Measurements from ENCODE around the gene KMT5C. TPM values are rescaled to one million over a fixed set of nuclear protein-coding genes. Genes with fewer than 3 reads are reported as not detected.

KMT5C gene
- total RNA-seq, 1 experiment from 2014 or later = 63.1 TPM

DNA sequence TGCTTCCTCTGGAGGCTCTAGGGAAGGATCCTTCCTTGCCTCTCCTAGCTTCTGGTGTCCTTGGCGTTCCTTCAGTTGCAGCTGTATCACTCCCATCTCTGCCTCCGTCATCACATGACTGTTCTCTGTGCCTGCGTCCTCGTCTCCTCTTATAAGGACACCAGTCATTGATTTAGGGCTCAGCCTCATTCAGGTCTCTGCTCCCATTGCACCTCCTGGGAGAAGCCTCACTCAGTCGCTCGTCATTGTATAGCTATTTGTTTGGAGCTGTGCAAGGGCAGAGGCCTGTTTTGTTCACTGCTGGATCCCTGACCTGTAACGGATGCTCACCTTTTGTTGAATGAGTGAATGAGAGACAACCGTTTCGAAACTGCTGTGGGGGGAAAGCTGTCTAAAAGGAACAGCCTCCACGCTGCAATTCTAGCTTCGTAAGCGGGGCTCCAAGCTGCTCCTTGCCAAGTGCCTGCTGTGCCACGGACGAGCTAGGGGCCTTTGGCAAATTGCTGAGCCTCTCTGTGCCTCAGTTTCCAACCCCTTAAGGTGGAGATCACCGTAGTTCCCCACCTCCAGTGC lies 38.7 kb upstream of the KMT5C start:
- POLR2A ChIA-PET = interaction anchor here (0.6 to 1.9 kb wide), 5 partner anchors 39 to 106 kb away, joined by 3 to 11 read pairs (median 7); partner anchors contain the start of gene KMT5C
- Mint-ChIP-seq H3K9me3 (no peaks in the 10 kb centered on the region), H3K4me3 (peak overlapping the region; percentile 58), H3K36me3 (peaks cover 30% of the 10 kb centered on the region), H3K27me3 (ENCODE audit: low read depth) (no peaks in the 10 kb centered on the region), H3K4me1 (peaks cover 25% of the 10 kb centered on the region), H3K27ac (peak overlapping the region; percentile 79)
- CTCF ChIA-PET = interaction anchor here (0.6 to 2.8 kb wide), 50 partner anchors 9 to 822 kb away, joined by 3 to 35 read pairs (median 4); partner anchors contain the start of genes BRSK1, DNAAF3, HSPBP1 and IL11
- ATAC-seq (no peak), DNase-seq (ENCODE audit: low spot score) (no peak)
- TF ChIP-seq ELF4 (CRISPR knock-in tag; IDR thresholded peaks at IDR 0.05; ENCODE audit: low read depth) (no peak), FOXP1 (CRISPR knock-in tag; IDR thresholded peaks at IDR 0.05; ENCODE audit: borderline replicate concordance) (0 out of 2 replicates have a peak, but pooled peaks have one; percentile 38), GABPB1 (CRISPR knock-in tag; IDR thresholded peaks at IDR 0.05) (no peak), MXD4 (CRISPR knock-in tag; IDR thresholded peaks at IDR 0.05; ENCODE audit: borderline replicate concordance) (no peak), FOXJ3 (CRISPR knock-in tag; IDR thresholded peaks at IDR 0.05; ENCODE audit: borderline replicate concordance) (no peak)
- TF ChIP-seq, protein P1, sequence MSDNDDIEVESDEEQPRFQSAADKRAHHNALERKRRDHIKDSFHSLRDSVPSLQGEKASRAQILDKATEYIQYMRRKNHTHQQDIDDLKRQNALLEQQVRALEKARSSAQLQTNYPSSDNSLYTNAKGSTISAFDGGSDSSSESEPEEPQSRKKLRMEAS (CRISPR knock-in tag; IDR thresholded peaks at IDR 0.05) = no peak
- TF ChIP-seq, protein P2, sequence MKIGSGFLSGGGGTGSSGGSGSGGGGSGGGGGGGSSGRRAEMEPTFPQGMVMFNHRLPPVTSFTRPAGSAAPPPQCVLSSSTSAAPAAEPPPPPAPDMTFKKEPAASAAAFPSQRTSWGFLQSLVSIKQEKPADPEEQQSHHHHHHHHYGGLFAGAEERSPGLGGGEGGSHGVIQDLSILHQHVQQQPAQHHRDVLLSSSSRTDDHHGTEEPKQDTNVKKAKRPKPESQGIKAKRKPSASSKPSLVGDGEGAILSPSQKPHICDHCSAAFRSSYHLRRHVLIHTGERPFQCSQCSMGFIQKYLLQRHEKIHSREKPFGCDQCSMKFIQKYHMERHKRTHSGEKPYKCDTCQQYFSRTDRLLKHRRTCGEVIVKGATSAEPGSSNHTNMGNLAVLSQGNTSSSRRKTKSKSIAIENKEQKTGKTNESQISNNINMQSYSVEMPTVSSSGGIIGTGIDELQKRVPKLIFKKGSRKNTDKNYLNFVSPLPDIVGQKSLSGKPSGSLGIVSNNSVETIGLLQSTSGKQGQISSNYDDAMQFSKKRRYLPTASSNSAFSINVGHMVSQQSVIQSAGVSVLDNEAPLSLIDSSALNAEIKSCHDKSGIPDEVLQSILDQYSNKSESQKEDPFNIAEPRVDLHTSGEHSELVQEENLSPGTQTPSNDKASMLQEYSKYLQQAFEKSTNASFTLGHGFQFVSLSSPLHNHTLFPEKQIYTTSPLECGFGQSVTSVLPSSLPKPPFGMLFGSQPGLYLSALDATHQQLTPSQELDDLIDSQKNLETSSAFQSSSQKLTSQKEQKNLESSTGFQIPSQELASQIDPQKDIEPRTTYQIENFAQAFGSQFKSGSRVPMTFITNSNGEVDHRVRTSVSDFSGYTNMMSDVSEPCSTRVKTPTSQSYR (CRISPR knock-in tag; IDR thresholded peaks at IDR 0.05) = no peak

DNA sequence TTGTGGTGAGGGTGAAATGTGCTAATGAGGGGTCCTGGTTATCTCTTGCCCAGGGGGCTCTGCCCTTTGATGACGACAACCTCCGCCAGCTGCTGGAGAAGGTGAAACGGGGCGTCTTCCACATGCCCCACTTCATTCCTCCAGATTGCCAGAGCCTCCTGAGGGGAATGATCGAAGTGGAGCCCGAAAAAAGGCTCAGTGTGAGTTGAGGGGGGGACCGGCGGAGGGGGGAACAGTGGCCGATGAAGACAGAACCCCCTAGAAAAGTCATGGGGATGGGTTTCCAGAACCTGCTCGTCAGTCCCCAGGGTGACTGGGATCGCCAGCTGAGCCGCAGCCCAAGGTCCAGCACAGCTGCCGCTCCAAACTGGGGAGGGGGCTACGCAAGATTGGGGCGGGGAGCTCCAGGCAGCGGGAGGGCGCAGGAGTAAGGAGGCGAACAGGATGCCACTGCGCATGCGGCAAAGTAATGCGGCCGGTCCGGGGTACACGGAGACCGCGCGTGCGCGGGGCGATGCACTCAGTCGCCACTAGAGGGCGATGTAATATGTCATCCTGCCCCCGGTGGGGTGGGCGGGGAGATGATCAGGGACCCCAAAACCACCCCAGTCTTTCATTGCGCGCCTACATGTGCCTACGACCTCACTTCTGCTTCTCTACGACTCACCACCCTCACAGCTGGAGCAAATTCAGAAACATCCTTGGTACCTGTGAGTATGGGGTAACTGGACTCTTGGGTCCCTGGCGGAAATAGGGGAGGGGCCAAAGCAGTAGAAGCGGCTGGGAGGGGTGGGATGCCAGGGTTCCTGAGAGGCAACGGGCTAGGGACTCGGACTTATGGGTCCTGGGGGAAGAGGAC lies 38.0 kb upstream of the KMT5C start:
- DNase-seq (ENCODE audit: low spot score) (peak; percentile 98), ATAC-seq (peak; percentile 69)
- Mint-ChIP-seq H3K9me3 (no peaks in the 10 kb centered on the region), H3K4me3 (peak overlapping the region; percentile 58), H3K27me3 (ENCODE audit: low read depth) (no peaks in the 10 kb centered on the region), H3K27ac (no peak overlapping the region), H3K36me3 (peaks cover 33% of the 10 kb centered on the region), H3K4me1 (peaks cover 25% of the 10 kb centered on the region)
- peak; percentile 49; the same call in 1 of the 2 replicates for TF ChIP-seq SP1 (CRISPR knock-in tag; conservative IDR thresholded peaks at IDR 0.05)
- TF ChIP-seq, protein P3, sequence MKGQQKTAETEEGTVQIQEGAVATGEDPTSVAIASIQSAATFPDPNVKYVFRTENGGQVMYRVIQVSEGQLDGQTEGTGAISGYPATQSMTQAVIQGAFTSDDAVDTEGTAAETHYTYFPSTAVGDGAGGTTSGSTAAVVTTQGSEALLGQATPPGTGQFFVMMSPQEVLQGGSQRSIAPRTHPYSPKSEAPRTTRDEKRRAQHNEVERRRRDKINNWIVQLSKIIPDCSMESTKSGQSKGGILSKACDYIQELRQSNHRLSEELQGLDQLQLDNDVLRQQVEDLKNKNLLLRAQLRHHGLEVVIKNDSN (CRISPR knock-in tag; IDR thresholded peaks at IDR 0.05) = no peak
- TF ChIP-seq, protein P4, sequence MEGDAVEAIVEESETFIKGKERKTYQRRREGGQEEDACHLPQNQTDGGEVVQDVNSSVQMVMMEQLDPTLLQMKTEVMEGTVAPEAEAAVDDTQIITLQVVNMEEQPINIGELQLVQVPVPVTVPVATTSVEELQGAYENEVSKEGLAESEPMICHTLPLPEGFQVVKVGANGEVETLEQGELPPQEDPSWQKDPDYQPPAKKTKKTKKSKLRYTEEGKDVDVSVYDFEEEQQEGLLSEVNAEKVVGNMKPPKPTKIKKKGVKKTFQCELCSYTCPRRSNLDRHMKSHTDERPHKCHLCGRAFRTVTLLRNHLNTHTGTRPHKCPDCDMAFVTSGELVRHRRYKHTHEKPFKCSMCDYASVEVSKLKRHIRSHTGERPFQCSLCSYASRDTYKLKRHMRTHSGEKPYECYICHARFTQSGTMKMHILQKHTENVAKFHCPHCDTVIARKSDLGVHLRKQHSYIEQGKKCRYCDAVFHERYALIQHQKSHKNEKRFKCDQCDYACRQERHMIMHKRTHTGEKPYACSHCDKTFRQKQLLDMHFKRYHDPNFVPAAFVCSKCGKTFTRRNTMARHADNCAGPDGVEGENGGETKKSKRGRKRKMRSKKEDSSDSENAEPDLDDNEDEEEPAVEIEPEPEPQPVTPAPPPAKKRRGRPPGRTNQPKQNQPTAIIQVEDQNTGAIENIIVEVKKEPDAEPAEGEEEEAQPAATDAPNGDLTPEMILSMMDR (IDR thresholded peaks at IDR 0.05) = peak; percentile 99
- CTCF ChIA-PET = interaction anchor here (0.5 to 2.8 kb wide), 51 partner anchors 9 to 1922 kb away, joined by 3 to 35 read pairs (median 4); partner anchors contain the start of genes BRSK1, DNAAF3, HSPBP1 and IL11
- POLR2A ChIA-PET = interaction anchor here (0.6 to 1.9 kb wide), 4 partner anchors 38 to 68 kb away, joined by 4 to 11 read pairs (median 8); partner anchors contain the start of gene KMT5C

DNA sequence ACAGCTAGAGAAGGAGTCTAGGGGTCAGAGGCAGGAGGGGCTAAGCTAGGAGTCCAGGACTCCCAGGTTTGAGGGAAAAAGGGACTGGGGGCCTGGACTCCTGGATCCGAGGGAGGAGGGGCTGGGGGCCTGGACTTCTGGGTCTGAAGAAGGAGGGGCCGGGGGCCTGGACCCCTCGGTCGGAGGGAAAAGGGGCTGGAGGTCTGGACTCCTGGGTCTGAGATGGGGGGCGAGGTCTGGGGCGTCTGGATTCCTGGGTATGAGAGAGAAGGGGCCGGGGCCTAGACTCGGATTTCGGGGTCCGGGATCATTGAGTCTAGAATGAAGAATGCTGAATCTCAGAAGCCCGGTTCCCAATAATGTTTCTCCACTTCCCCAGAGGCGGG lies 37.4 kb upstream of the KMT5C start:
- no peak overlapping the region for H3K27ac Mint-ChIP-seq
- no peak for ATAC-seq
- peaks cover 36% of the 10 kb centered on the region for H3K36me3 Mint-ChIP-seq

More for the DNA sequence above, 37.4 kb upstream of the KMT5C start:
- no peaks in the 10 kb centered on the region for H3K9me3 Mint-ChIP-seq
- no peak for DNase-seq (ENCODE audit: low spot score)
- ChIA-PET POLR2A (interaction anchor here (1.0 to 1.9 kb wide), 2 partner anchors 37 to 67 kb away, joined by 4 to 11 read pairs; partner anchors contain the start of gene KMT5C), CTCF (interaction anchor here (0.5 to 2.8 kb wide), 15 partner anchors 10 to 1921 kb away, joined by 3 to 35 read pairs (median 6); partner anchors contain the start of genes BRSK1, HSPBP1, KMT5C and TMEM238)
- no peak overlapping the region for H3K4me3 Mint-ChIP-seq
- H3K27me3 Mint-ChIP-seq (ENCODE audit: low read depth) = no peaks in the 10 kb centered on the region
- H3K4me1 Mint-ChIP-seq = peaks cover 25% of the 10 kb centered on the region
- TF ChIP-seq ZNF396 (CRISPR knock-in tag; IDR thresholded peaks at IDR 0.05; ENCODE audit: borderline replicate concordance) (no peak), IRF2 (CRISPR knock-in tag; IDR thresholded peaks at IDR 0.05; ENCODE audit: borderline replicate concordance, low read depth) (no peak)
